GM12865 (cell line): ENCODE results near the gene SHISA9.
"Not testable (repeated sequence)": the region's sequence is repeated elsewhere in the genome, so short reads cannot be mapped to it uniquely, and the experiment has no call there.

Source experiments
- DNase-seq: peaks from one replicate; pipeline ENCODE4 v3.0.0; 2010; ENCODE audit warnings: low read depth
- H3K4me3 ChIP-seq: 2 replicates; pipeline ENCODE4 v1.5.1; 2011; ENCODE audit warnings: mild to moderate bottlenecking, low read depth, low read length, control low read depth
- TF ChIP-seq, protein P1 (sequence below): IDR thresholded peaks from 2 replicates; pipeline ENCODE4 v1.5.1; 2011; ENCODE audit warnings: low read length, control low read depth, low read depth, inconsistent platforms; ENCODE audit not compliant: insufficient read depth; ENCODE audit errors: missing control alignments

The SHISA9 gene

GRCh38 chr16:12901597-12902461 lies at the start of gene SHISA9:
TSS of gene SHISA9 (plus strand) at chr16:12901598.
- DNase-seq, result peak; percentile 6
- no peak within 1 kb of the TSS for H3K4me3 ChIP-seq
- TF ChIP-seq, protein P1, sequence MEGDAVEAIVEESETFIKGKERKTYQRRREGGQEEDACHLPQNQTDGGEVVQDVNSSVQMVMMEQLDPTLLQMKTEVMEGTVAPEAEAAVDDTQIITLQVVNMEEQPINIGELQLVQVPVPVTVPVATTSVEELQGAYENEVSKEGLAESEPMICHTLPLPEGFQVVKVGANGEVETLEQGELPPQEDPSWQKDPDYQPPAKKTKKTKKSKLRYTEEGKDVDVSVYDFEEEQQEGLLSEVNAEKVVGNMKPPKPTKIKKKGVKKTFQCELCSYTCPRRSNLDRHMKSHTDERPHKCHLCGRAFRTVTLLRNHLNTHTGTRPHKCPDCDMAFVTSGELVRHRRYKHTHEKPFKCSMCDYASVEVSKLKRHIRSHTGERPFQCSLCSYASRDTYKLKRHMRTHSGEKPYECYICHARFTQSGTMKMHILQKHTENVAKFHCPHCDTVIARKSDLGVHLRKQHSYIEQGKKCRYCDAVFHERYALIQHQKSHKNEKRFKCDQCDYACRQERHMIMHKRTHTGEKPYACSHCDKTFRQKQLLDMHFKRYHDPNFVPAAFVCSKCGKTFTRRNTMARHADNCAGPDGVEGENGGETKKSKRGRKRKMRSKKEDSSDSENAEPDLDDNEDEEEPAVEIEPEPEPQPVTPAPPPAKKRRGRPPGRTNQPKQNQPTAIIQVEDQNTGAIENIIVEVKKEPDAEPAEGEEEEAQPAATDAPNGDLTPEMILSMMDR, result no peak

GRCh38 chr16:12853972-12854371 lies 47.4 kb upstream of the SHISA9 start:
- no peak overlapping the region for H3K4me3 ChIP-seq
- no peak for DNase-seq
- TF ChIP-seq, protein P1, result no peak

GRCh38 chr16:12857435-12857834 lies 44.0 kb upstream of the SHISA9 start:
- H3K4me3 ChIP-seq, DNase-seq: not testable (repeated sequence)

DNA sequence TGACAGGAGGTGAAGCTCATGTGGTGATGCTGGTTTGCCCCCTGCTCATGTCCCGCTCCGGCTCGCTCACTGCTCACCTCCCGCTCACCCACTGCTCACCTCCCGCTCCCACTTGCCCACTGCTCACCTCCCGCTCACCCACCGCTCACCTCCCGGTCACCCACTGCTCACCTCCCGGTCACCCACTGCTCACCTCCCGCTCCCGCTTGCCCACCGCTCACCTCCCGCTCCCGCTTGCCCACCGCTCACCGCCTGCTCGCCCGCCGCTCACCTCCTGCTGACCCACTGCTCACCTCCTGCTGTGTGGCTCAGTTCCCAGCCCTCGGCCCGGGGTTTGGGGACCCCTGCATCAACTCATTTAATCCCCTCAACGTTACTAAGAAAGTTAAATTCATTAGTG lies 39.1 kb upstream of the SHISA9 start:
- H3K4me3 ChIP-seq, result no peak overlapping the region
- TF ChIP-seq, protein P1, result no peak
- DNase-seq, result no peak

- DNase-seq, result no peak
- no peak overlapping the region for H3K4me3 ChIP-seq
- TF ChIP-seq, protein P1, result no peak
Measured at GRCh38 chr16:12862941-12863340, 38.5 kb upstream of the SHISA9 start.

DNA sequence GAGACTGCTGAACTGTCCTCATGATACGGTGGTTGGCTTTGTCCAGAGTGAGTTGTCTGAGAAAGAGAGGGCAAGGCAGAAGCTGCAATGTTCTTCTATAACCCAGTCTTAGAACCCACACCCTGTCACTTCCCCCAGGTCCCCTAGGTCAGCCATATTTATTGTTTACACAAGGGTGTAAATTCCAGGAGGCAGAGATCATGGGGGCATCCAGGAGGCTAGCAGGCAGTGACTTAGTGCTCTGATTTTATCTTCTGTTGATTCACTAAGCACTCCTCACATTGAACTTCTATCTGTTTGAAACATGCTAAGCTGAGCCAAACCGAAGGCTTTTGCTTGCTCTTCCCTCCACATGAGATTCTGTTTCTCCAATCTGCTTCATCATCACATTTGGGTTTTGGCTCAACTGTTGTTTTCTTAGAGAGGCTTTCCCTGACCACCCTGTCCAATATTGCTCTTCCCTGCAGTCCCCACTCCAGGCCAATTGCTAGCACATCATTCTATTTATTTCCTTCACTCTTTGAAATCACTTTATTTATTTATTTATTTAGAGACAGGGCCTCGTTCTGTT lies 34.3 kb upstream of the SHISA9 start:
- no peak for DNase-seq
- TF ChIP-seq, protein P1, result no peak
- no peak overlapping the region for H3K4me3 ChIP-seq

- no peak overlapping the region for H3K4me3 ChIP-seq
- TF ChIP-seq, protein P1, result no peak
- DNase-seq, result no peak
Measured at GRCh38 chr16:12868169-12868568, 33.2 kb upstream of the SHISA9 start.
